GF-D8 (cell line): ENCODE results near the gene DALRD3.
"Not testable (repeated sequence)": the region's sequence is repeated elsewhere in the genome, so short reads cannot be mapped to it uniquely, and the experiment has no call there.

Experiments used
- DNase-seq: peaks from one replicate; lab custom pipeline; 2025; lab: John Stamatoyannopoulos, UW

DALRD3 gene

GRCh38 chr3:49021213-49021812, 2.9 kb upstream of the DALRD3 start:
- peak; percentile 92 for DNase-seq

- DNase-seq, result peak; percentile 51
These were observed 2.2 kb upstream of the DALRD3 start for GRCh38 chr3:49020330-49021212.

- DNase-seq, result peak; percentile 51
These were observed 1.6 kb upstream of the DALRD3 start for GRCh38 chr3:49019941-49020329.

- no peak for DNase-seq
These were observed 277 bp upstream of the DALRD3 start for GRCh38 chr3:49018707-49019006.

- no peak for DNase-seq
These were observed 980 bp downstream of the DALRD3 start for GRCh38 chr3:49017229-49017970.

GRCh38 chr3:49016414-49017228, 1.8 kb downstream of the DALRD3 start:
- DNase-seq, result no peak

- DNase-seq, result no peak
These were observed 2.6 kb downstream of the DALRD3 start for GRCh38 chr3:49015765-49016164.

GRCh38 chr3:49015072-49015471, 3.3 kb downstream of the DALRD3 start:
- no peak for DNase-seq

- no peak for DNase-seq
These were observed 4.4 kb downstream of the DALRD3 start for GRCh38 chr3:49013738-49014660.

- DNase-seq, result no peak
These were observed 5.2 kb downstream of the DALRD3 start for GRCh38 chr3:49013113-49013737.

GRCh38 chr3:49012441-49013017, 5.9 kb downstream of the DALRD3 start:
- no peak for DNase-seq

GRCh38 chr3:49009396-49009795, 9.0 kb downstream of the DALRD3 start:
- no peak for DNase-seq

- DNase-seq, result not testable (repeated sequence)
These were observed 9.8 kb downstream of the DALRD3 start for GRCh38 chr3:49008627-49009026.

GRCh38 chr3:49007771-49008528, 10.4 kb downstream of the DALRD3 start:
- peak; percentile 19 for DNase-seq

- peak; percentile 91 for DNase-seq
These were observed 11.2 kb downstream of the DALRD3 start, which contains the start of gene WDR6 for GRCh38 chr3:49007068-49007770. WDR6 (plus strand) TSS chr3:49007391; CDS start chr3:49007432, 41 bp downstream.

- DNase-seq, result no peak
These were observed 11.8 kb downstream of the DALRD3 start for GRCh38 chr3:49006408-49007067.

GRCh38 chr3:49005998-49006397, 12.4 kb downstream of the DALRD3 start:
- no peak for DNase-seq

- no peak for DNase-seq
These were observed 13.1 kb downstream of the DALRD3 start for GRCh38 chr3:49005303-49005680.
